Body of pancreas (tissue), 4 donors: ENCODE results near the gene SCAF11.

ENCODE experiments used
- POLR2A ChIP-seq, 3 donors: fragments of 450-650 bp; IDR thresholded peaks; one replicate each; pipeline ENCODE4 v1.6.1; 2016; ENCODE audit warnings: antibody characterized with exemption in 3 of 3, mild to moderate bottlenecking in 2 of 3
- TF ChIP-seq, protein P1 (sequence below), 7 experiments: fragments of 450-650 bp in 4 of 7; fragments of 200-600 bp in 3 of 7; sonication (generic) in 3 of 7; IDR thresholded peaks; one replicate each; pipeline ENCODE4 v1.5.1; 2016 to 2019; ENCODE audit warnings: antibody characterized with exemption in 7 of 7

DNA sequence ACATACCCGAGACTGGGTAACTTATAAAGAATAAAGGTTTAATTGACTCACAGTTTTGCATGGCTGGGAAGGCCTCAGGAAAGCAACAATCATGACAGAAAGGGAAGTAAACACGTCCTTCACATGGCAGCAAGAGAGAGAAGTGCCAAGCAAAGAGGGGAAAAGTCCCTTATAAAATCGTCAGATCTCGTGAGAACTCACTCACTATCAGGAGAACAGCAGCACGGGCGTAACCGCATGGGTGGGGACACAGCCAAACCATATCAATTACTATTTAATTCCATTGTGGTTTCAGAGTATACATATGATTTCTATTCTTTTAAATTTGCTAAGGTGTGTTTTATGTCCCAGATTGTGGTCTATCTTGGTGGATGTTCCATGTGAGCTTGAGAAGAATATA is 117.9 kb downstream of the SCAF11 start:
- TF ChIP-seq, protein P1, sequence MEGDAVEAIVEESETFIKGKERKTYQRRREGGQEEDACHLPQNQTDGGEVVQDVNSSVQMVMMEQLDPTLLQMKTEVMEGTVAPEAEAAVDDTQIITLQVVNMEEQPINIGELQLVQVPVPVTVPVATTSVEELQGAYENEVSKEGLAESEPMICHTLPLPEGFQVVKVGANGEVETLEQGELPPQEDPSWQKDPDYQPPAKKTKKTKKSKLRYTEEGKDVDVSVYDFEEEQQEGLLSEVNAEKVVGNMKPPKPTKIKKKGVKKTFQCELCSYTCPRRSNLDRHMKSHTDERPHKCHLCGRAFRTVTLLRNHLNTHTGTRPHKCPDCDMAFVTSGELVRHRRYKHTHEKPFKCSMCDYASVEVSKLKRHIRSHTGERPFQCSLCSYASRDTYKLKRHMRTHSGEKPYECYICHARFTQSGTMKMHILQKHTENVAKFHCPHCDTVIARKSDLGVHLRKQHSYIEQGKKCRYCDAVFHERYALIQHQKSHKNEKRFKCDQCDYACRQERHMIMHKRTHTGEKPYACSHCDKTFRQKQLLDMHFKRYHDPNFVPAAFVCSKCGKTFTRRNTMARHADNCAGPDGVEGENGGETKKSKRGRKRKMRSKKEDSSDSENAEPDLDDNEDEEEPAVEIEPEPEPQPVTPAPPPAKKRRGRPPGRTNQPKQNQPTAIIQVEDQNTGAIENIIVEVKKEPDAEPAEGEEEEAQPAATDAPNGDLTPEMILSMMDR (IDR thresholded peaks at IDR 0.05), result no peak
- TF ChIP-seq POLR2A (IDR thresholded peaks at IDR 0.05), result no peak
